GM23338 (cell line): Measurements from ENCODE around the gene BYSL.

Experiments
- CTCF ChIP-seq, 2 experiments: fragments of 200-600 bp in 1 of 2; sonication (generic) in 1 of 2; conservative IDR thresholded peaks; 2 replicates each; pipeline versions ENCODE4 v1.5.1 to v1.6.1; 2016 to 2017; ENCODE audit warnings: antibody characterized with exemption in 2 of 2, low read depth in 2 of 2, mild to moderate bottlenecking in 2 of 2, moderate library complexity in 1 of 2
- EZH2 ChIP-seq: fragments of 200-600 bp; sonication (generic); IDR thresholded peaks from one replicate; pipeline ENCODE4 v1.8.0; 2017; ENCODE audit warnings: antibody characterized with exemption, mild to moderate bottlenecking, low read depth; ENCODE audit not compliant: unreplicated experiment
- EZH2phosphoT487 ChIP-seq: fragments of 200-600 bp; sonication (generic); IDR thresholded peaks from one replicate; pipeline ENCODE4 v1.8.1; 2018; ENCODE audit warnings: antibody characterized with exemption; ENCODE audit not compliant: unreplicated experiment
- POLR2AphosphoS5 ChIP-seq: IDR thresholded peaks from 2 replicates; pipeline ENCODE4 v1.6.1; 2016; ENCODE audit warnings: antibody characterized with exemption, low read depth

GRCh38 chr6:41976794-41977484 is 55.6 kb downstream of the BYSL start:
- TF ChIP-seq EZH2phosphoT487 (no peak), CTCF (conservative IDR thresholded peaks at IDR 0.05; ENCODE audit: low read depth in 2 of 2) (no peak), POLR2AphosphoS5 (no peak), EZH2 (no peak)
